Measurements from ENCODE around the gene CUZD1.

The CUZD1 gene

DNA sequence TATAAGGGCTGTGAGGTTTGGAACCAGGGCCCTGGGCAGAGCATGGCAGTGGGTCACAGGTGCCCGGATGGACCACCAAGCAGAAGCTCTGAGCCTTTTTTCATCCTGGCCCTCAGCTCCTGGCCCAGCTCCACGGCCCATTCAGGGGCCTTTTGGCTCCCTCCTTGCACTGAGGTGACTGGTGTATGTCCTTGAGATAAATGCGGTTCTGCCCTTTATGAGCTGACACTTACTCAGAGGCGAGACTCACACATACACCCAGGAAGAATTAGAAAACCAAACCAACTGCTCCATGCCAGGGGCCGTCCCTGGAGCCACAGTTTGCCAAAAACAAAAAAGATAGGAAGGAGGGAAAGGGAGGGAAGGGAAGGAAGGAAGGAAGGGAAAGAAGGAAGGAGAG lies 49.7 kb downstream of the CUZD1 start:
- no peak overlapping the region for H3K4me3 ChIP-seq (replicated peaks in 1 of 2; ENCODE audit: low read depth in 2 of 2, low read length in 2 of 2)
- DNase-seq (ENCODE audit: low read depth in 2 of 2), result no peak
- TF ChIP-seq, protein P1, sequence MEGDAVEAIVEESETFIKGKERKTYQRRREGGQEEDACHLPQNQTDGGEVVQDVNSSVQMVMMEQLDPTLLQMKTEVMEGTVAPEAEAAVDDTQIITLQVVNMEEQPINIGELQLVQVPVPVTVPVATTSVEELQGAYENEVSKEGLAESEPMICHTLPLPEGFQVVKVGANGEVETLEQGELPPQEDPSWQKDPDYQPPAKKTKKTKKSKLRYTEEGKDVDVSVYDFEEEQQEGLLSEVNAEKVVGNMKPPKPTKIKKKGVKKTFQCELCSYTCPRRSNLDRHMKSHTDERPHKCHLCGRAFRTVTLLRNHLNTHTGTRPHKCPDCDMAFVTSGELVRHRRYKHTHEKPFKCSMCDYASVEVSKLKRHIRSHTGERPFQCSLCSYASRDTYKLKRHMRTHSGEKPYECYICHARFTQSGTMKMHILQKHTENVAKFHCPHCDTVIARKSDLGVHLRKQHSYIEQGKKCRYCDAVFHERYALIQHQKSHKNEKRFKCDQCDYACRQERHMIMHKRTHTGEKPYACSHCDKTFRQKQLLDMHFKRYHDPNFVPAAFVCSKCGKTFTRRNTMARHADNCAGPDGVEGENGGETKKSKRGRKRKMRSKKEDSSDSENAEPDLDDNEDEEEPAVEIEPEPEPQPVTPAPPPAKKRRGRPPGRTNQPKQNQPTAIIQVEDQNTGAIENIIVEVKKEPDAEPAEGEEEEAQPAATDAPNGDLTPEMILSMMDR (IDR thresholded peaks at IDR 0.05; ENCODE audit: low read depth, low read length), result no peak

DNA sequence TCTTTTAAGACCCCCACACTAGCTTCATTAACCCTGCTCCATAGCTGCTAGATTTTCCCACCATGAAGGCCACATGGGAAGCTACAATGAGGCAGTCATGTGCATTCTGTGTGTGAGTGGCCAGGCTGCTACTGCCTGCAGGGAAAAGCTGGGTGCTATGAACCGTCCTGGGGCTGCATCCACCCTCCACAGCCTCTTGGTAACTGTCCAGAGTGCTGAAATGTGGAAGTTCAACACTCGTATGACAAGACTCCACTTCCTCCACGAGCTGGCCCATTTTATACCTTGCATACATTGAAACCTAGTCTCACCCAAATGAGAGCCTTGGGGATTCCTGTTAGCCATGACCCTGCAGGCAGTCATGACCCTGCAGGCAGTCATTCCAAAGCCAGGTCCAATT lies 59.4 kb downstream of the CUZD1 start:
- DNase-seq (ENCODE audit: low read depth in 2 of 2), result peak; percentile 11 to 28
- no peak overlapping the region for H3K4me3 ChIP-seq (replicated peaks in 1 of 2; ENCODE audit: low read depth in 2 of 2, low read length in 2 of 2)
- TF ChIP-seq, protein P1 (IDR thresholded peaks at IDR 0.05; ENCODE audit: low read depth, low read length), result no peak

DNA sequence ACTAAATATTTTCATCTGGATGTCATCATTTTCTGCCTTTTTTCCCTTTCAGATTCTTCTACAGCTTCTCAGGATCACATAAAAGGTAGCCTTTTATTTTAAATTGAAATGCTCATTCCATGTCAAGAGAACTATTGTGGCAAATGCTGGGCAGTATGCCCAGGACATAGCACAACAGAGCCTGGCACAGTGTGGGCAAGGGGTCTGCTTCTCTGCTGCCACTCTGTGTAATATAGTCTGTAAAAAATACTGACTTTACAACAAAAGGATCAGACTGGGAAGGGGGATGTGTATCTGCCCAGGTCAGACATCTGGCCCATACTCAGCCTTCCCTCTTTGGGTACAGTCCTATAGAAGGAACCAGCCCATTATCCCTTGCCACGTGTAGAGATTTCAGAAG lies 62.7 kb downstream of the CUZD1 start:
- DNase-seq (ENCODE audit: low read depth in 2 of 2), result no peak
- H3K4me3 ChIP-seq (replicated peaks in 1 of 2; ENCODE audit: low read depth in 2 of 2, low read length in 2 of 2), result no peak overlapping the region
- TF ChIP-seq, protein P1 (IDR thresholded peaks at IDR 0.05; ENCODE audit: low read depth, low read length), result no peak

Data from cardiac fibroblast (primary cell).